ENCODE measurements around the gene ZNF80.
"Not testable (repeated sequence)": the region's sequence is repeated elsewhere in the genome, so short reads cannot be mapped to it uniquely, and the experiment has no call there.

Gene ZNF80

DNA sequence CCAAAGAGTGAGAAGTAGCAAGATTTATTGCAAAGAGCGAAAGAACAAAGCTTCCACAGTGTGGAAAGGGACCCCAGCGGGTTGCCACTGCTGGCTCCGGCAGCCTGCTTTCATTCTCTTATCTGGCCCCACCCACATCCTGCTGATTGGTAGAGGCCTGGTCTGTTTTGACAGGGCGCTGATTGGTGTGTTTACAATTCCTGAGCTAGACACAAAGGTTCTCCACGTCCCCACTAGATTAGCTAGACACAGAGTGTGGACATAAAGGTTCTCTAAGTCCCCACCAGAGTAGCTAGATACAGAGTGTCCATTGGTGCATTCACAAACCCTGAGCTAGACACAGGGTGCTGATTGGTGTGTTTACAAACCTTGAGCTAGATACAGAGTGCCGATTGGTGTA is at the start of gene ZNF80:
Gene ZNF80 (minus strand): TSS at position 101 of the 400 bp plus-strand sequence. CDS start 504 bp downstream, outside the sequence.
- DNase-seq (ENCODE audit: low spot score): not testable (repeated sequence)

GRCh38 chr3:114286266-114286665 is 48.9 kb upstream of the ZNF80 start:
- DNase-seq (ENCODE audit: low spot score): no peak

GRCh38 chr3:114285648-114286230 is 48.4 kb upstream of the ZNF80 start:
- DNase-seq (ENCODE audit: low spot score): no peak

GRCh38 chr3:114284644-114285043 is 47.3 kb upstream of the ZNF80 start:
- no peak for DNase-seq (ENCODE audit: low spot score)

DNA sequence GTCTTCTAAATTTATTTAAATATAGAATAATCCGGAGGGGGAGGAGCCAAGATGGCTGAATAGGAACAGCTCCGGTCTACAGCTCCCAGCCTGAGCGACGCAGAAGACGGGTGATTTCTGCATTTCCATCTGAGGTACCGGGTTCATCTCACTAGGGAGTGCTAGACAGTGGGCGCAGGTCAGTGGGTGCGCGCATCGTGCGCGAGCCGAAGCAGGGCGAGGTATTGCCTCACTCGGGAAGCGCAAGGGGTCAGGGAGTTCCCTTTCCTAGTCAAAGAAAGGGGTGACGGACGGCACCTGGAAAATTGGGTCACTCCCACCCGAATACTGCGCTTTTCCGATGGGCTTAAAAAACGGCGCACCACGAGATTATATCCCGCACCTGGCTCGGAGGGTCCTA is 39.5 kb upstream of the ZNF80 start:
- not testable (repeated sequence) for DNase-seq (ENCODE audit: low spot score)

DNA sequence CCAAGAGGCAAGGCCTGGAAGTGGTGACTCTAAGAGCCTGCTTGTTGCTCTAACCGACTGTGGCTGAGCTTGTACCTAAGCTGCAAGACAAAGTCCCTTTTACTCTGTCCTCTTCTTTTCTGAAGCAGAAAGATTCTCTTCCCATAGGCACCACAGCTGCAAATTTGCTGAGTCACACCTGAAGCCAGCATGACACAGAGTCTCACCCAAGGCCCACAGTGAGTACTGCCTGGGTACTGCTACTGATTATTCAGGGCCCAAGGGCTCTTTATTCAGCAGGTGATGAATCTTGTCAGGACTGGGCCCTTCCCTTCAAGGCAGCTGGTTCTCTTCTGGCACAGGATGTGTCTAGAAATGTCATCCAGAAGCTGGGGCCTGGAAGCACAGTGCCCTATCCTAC is 37.6 kb upstream of the ZNF80 start:
- no peak for DNase-seq (ENCODE audit: low spot score)

GRCh38 chr3:114272271-114272670 is 34.9 kb upstream of the ZNF80 start:
- DNase-seq (ENCODE audit: low spot score): no peak

GRCh38 chr3:114270019-114270418 is 32.6 kb upstream of the ZNF80 start:
- no peak for DNase-seq (ENCODE audit: low spot score)

DNA sequence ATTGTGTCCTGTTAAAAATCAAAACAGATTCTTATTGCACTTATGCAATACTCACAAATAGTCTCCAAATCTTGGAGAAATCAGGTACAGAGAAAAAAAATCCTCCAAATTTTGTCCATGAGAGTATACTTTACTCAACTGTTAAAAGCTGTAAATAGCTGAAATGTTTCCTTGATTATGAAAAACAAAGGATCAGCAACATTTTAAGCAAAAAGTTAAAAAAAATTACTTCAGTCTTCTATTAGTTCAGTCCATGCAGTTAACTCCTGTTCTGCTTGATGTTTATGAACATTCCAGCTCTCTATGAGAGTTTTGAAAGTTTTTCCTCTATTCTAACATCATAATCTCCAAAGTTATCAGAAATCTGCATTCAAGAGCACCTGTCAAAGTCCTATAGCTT is 22.8 kb upstream of the ZNF80 start:
- DNase-seq (ENCODE audit: low spot score): no peak

GRCh38 chr3:114259566-114259965 is 22.2 kb upstream of the ZNF80 start:
- DNase-seq (ENCODE audit: low spot score): no peak

DNA sequence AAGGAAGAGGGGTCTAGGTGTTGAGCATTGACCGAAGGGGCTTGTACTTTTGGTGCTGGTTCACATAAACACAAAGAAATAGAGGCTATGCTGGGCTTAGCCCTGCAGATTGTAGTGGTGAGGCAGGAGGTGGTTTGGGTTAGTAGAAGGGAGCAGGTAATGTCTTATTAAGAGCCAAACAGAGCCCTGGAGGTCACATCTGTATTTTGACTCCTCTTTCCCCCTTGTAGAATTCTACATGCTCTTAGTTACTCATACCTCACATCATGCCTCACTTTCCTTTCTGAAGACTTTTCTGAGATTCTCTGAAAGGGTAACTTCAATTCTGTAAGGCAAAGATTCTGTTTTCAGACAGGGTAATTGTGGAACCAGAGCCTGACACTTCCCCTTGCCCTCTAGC is 16.1 kb upstream of the ZNF80 start:
- no peak for DNase-seq (ENCODE audit: low spot score)

DNA sequence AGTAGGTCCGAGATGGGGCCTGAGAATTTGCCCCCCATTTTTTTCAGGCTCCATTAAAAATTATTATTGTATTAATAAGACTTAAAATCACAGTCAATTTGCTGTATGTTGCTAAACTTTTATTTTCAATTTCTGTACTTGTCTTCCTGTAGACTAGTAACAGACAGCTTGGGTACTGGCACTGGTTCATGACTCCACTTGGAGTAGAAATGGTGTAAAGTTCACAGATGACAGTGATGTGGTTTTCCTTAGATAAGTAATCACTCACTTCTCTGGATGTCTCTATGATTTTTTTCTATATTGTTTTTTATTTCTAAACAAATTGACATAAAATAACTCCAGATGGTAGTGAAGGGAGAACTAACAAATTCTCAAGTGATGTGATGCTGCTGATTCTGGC is 15.6 kb upstream of the ZNF80 start:
- DNase-seq (ENCODE audit: low spot score): no peak

DNA sequence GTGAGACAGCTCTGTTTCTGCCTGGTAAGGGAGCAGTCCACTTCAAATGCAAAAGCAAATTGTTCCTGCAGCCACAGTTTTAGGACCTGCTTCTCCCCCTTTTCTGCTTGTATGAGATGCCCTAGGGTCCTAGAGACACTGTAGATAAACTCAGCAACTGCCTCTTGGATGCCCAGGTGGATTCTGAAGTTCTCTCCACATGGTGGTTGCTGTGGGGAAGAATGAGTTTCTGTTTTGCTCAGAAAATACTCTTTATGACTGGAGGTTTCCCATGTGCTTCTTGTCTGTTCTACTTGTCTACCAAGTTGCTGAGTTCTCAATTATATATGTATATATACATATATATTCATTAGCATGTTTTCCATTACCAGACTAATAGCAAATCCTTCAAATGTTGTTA is 5.6 kb upstream of the ZNF80 start:
- DNase-seq (ENCODE audit: low spot score): no peak

DNA sequence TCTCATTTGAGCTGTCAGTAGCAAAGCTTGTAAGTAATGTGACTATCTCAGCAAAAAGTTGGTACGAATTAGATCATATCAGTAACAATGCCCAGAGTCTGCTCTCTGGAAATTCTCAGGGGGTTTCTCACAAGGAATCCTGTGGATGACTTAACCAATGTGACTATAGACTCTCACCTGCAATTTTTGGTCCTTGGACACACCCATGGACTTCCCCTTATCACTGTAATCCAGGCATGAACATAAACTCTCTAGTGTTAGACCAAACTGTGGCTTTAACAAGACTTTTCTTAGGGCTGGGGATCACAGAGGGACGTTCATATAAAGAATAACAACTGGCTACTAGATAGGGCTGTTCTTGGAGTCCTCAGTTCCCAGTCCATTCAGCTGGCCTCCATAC is 3.9 kb upstream of the ZNF80 start:
- DNase-seq (ENCODE audit: low spot score): no peak

GRCh38 chr3:114238146-114238785 is 888 bp upstream of the ZNF80 start:
- not testable (repeated sequence) for DNase-seq (ENCODE audit: low spot score)

- no peak for DNase-seq (ENCODE audit: low spot score)
Observed at GRCh38 chr3:114235431-114235830, 1.9 kb downstream of the ZNF80 start.

DNA sequence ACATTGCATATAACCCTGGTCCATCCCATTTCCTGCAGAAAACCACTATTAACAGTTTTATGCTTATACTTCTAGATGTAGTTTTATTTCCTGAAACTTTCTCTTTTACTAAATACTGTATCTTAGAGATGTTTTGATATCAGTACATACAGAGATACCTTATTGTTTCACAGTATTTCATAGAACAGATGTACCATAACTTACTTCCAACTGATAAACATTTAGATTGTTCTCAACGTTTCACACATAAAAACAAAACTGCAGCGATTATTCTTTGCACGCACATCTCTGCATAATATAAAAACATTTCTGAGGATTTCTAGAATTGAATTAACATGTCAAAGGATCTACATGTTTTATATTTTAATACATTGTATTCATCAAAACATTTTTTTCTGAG is 2.6 kb downstream of the ZNF80 start:
- DNase-seq (ENCODE audit: low spot score): no peak

- DNase-seq (ENCODE audit: low spot score): no peak
Observed at GRCh38 chr3:114231616-114232015, 5.8 kb downstream of the ZNF80 start.

DNA sequence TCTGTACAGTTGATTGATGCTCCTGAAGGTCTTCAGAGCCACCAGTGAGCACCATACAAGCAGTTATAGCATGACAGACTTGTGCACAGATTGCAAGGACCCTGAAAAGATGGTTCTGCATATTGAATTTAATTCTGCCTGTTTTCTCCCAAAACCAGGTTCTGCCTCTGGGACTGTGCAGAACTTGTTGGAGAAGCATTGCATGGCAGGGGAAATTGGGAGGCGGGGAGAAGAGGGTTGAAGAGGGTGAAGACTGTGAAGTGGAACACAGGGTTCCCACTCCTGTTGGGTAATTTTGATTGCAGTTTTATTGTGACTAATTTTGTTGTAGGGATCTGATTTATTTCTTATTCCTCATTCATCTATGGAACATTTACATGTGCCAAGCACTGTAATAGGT is 10.3 kb downstream of the ZNF80 start:
- DNase-seq (ENCODE audit: low spot score): no peak

- no peak for DNase-seq (ENCODE audit: low spot score)
Observed at GRCh38 chr3:114226313-114226712, 11.1 kb downstream of the ZNF80 start.

GRCh38 chr3:114223143-114223542 is 14.2 kb downstream of the ZNF80 start:
- no peak for DNase-seq (ENCODE audit: low spot score)

DNA sequence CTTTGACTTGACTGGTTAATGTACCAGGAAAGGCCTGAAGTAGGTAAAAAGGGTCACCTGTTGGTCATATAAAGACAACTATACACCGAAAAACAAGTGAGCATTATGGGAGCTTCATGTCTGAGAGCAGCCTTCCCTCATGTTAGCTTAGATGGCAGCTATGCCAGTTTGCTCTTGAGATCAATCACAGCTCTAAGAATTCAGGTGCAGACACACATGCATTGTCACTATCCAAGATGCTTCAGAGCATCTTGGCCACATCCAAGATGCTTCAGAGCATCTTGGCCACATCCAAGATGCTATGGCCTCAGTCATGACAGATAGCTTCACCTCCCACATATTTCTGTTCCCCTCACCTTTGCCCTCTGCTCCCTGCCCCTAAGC is 15.5 kb downstream of the ZNF80 start:
- no peak for DNase-seq (ENCODE audit: low spot score)

GRCh38 chr3:114221165-114221880 is 16.1 kb downstream of the ZNF80 start:
- DNase-seq (ENCODE audit: low spot score): no peak

DNA sequence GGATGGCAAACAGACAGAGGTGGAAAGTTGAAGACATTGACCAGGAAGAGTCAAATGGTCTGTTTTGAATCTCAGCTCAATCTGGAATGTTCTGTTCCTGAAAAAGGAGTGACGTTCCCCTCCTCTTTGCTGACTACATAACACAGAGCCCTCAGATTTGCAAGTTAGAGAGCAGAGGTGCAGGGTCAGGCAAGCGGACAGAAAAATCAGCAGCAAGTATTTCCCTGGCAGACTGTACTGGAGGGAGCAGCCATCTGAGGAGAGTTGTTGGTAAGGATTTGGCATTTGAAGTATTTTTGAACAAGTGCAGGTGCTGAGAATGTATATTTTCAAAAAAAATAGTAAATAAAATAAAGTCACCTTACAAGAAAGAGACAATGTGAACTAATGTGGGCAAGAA is 17.6 kb downstream of the ZNF80 start:
- no peak for DNase-seq (ENCODE audit: low spot score)
